Skeletal muscle tissue (tissue), 4 donors: ENCODE measurements around the gene VAPB. TPM values are rescaled to one million over a fixed set of nuclear protein-coding genes. Genes with fewer than 3 reads are reported as not detected.

Experiments used
- H3K27ac ChIP-seq: one replicate; pipeline ENCODE4 v1.7.0; 2013; ENCODE audit warnings: mild to moderate bottlenecking, low read depth, low read length, inconsistent platforms
- H3K27me3 ChIP-seq, 3 donors: one replicate each; pipeline ENCODE4 v1.7.0; 2013; ENCODE audit warnings: low read length in 3 of 3; ENCODE audit not compliant: control insufficient read depth in 3 of 3, insufficient read depth in 3 of 3
- H3K36me3 ChIP-seq, 3 donors: one replicate each; pipeline ENCODE4 v1.7.0; 2013; ENCODE audit warnings: low read length in 3 of 3; ENCODE audit not compliant: control insufficient read depth in 3 of 3, insufficient read depth in 3 of 3
- H3K4me1 ChIP-seq, 3 donors: one replicate each; pipeline ENCODE4 v1.7.0; 2013; ENCODE audit warnings: low read length in 3 of 3, mild to moderate bottlenecking in 3 of 3; ENCODE audit not compliant: control insufficient read depth in 3 of 3, insufficient read depth in 3 of 3
- H3K4me3 ChIP-seq, 3 donors: one replicate each; pipeline ENCODE4 v1.7.0; 2013; ENCODE audit warnings: low read length in 3 of 3
- H3K9ac ChIP-seq, 3 donors: one replicate each; pipeline ENCODE4 v1.7.0; 2013; ENCODE audit warnings: low read length in 3 of 3, mild to moderate bottlenecking in 3 of 3, moderate library complexity in 2 of 3, low read depth in 1 of 3
- H3K9me3 ChIP-seq, 3 donors: one replicate each; pipeline ENCODE4 v1.7.0; 2013; ENCODE audit warnings: low read length in 3 of 3; ENCODE audit not compliant: control insufficient read depth in 3 of 3
- total RNA-seq: library from RNA; depleted of rRNA; stranded (reverse); fragments of >200 nt; gene quantifications from one replicate; pipeline ENCODE4 v1.2.3, GENCODE V29; 2014
- donor health status: Osteomylitis.

Gene VAPB
- total RNA-seq, 1 donor from 2014 or later = 19.8 TPM

GRCh38 chr20:58440021-58440767, 51.2 kb downstream of the VAPB start:
- Histone ChIP-seq H3K36me3 (peaks cover 17 to 33% (median 27%) of the 10 kb centered on the region in 3 donors), H3K9ac (no peak overlapping the region), H3K9me3 (no peaks in the 10 kb centered on the region)

GRCh38 chr20:58441723-58442122, 52.7 kb downstream of the VAPB start:
- H3K36me3 ChIP-seq = peaks cover 20 to 43% (median 33%) of the 10 kb centered on the region in 3 donors
- peaks cover 6 to 11% (median 8%) of the 10 kb centered on the region in 3 donors for H3K4me1 ChIP-seq
- no peak overlapping the region for H3K9ac ChIP-seq
- no peaks in the 10 kb centered on the region for H3K9me3 ChIP-seq
- H3K4me3 ChIP-seq = no peak overlapping the region
- H3K27me3 ChIP-seq = no peaks in the 10 kb centered on the region
- H3K27ac ChIP-seq = no peak overlapping the region

More at GRCh38 chr20:58440021-58440767, 51.2 kb downstream of the VAPB start:
- Histone ChIP-seq H3K4me1 (peaks cover 6 to 11% (median 8%) of the 10 kb centered on the region in 3 donors), H3K27ac (no peak overlapping the region), H3K4me3 (no peak overlapping the region), H3K27me3 (no peaks in the 10 kb centered on the region)

GRCh38 chr20:58444746-58445255, 55.8 kb downstream of the VAPB start:
- Histone ChIP-seq H3K4me1 (peaks cover 0 to 2% (median 1%) of the 10 kb centered on the region in 3 donors), H3K4me3 (no peak overlapping the region), H3K9me3 (no peaks in the 10 kb centered on the region), H3K36me3 (peaks cover 20 to 35% (median 33%) of the 10 kb centered on the region in 3 donors), H3K9ac (no peak overlapping the region), H3K27ac (no peak overlapping the region), H3K27me3 (no peaks in the 10 kb centered on the region)

GRCh38 chr20:58446264-58446959, 57.4 kb downstream of the VAPB start:
- Histone ChIP-seq H3K4me3 (no peak overlapping the region), H3K27ac (no peak overlapping the region), H3K9me3 (no peaks in the 10 kb centered on the region), H3K4me1 (no peaks in the 10 kb centered on the region), H3K9ac (no peak overlapping the region), H3K36me3 (peaks cover 20 to 33% (median 32%) of the 10 kb centered on the region in 3 donors), H3K27me3 (no peaks in the 10 kb centered on the region)

GRCh38 chr20:58446960-58447265, 57.9 kb downstream of the VAPB start:
- Histone ChIP-seq H3K4me1 (no peaks in the 10 kb centered on the region), H3K36me3 (peaks cover 20 to 32% (median 30%) of the 10 kb centered on the region in 3 donors), H3K9me3 (no peaks in the 10 kb centered on the region), H3K27ac (no peak overlapping the region), H3K9ac (no peak overlapping the region), H3K27me3 (no peaks in the 10 kb centered on the region), H3K4me3 (no peak overlapping the region)

GRCh38 chr20:58447511-58448391, 58.7 kb downstream of the VAPB start:
- H3K9me3 ChIP-seq = no peaks in the 10 kb centered on the region
- no peaks in the 10 kb centered on the region for H3K4me1 ChIP-seq
- H3K27me3 ChIP-seq = no peaks in the 10 kb centered on the region
- H3K9ac ChIP-seq = no peak overlapping the region
- H3K4me3 ChIP-seq = no peak overlapping the region
- H3K36me3 ChIP-seq = peaks cover 20 to 30% (median 25%) of the 10 kb centered on the region in 3 donors
- no peak overlapping the region for H3K27ac ChIP-seq

GRCh38 chr20:58448958-58449357, 59.9 kb downstream of the VAPB start:
- Histone ChIP-seq H3K4me1 (no peaks in the 10 kb centered on the region), H3K27ac (no peak overlapping the region), H3K9me3 (no peaks in the 10 kb centered on the region), H3K4me3 (no peak overlapping the region), H3K36me3 (peaks cover 15 to 25% (median 19%) of the 10 kb centered on the region in 3 donors), H3K9ac (no peak overlapping the region), H3K27me3 (no peaks in the 10 kb centered on the region)

- Histone ChIP-seq H3K9me3 (no peaks in the 10 kb centered on the region), H3K4me3 (no peak overlapping the region), H3K27ac (no peak overlapping the region), H3K36me3 (peaks cover 8 to 18% (median 11%) of the 10 kb centered on the region in 3 donors), H3K27me3 (no peaks in the 10 kb centered on the region), H3K9ac (no peak overlapping the region), H3K4me1 (no peaks in the 10 kb centered on the region)
Observed at GRCh38 chr20:58449681-58450221, 60.7 kb downstream of the VAPB start.

- peaks cover 6 to 13% (median 6%) of the 10 kb centered on the region in 3 donors for H3K36me3 ChIP-seq
- H3K9me3 ChIP-seq = no peaks in the 10 kb centered on the region
- H3K4me1 ChIP-seq = no peaks in the 10 kb centered on the region
- no peak overlapping the region for H3K27ac ChIP-seq
- H3K27me3 ChIP-seq = no peaks in the 10 kb centered on the region
- H3K9ac ChIP-seq = no peak overlapping the region
- H3K4me3 ChIP-seq = no peak overlapping the region
Observed at GRCh38 chr20:58450254-58450653, 61.2 kb downstream of the VAPB start.
